PC-9 (cell line): ENCODE data around the gene MLN. TPM values are rescaled to one million over a fixed set of nuclear protein-coding genes. Genes with fewer than 3 reads are reported as not detected.

ENCODE experiments used
- BruUV-seq: library from RNA; stranded (reverse); fragments of 400-500 nt; replicated peaks from 2 replicates; lab custom pipeline; 2021; lab: Mats Ljungman, UMichigan
- CTCF ChIA-PET: fragments of 300-600 bp; sonication (Branson Sonifier 250); formaldehyde crosslinking; loops from one replicate; lab custom pipeline; 2022; ENCODE audit warnings: antibody characterized with exemption; lab: Charles Lee
- POLR2A ChIA-PET: fragments of 300-600 bp; sonication (Branson Sonifier 250); formaldehyde crosslinking; loops from one replicate; lab custom pipeline; 2022; ENCODE audit warnings: antibody characterized with exemption; ENCODE audit not compliant: unreplicated experiment; lab: Charles Lee
- DNase-seq, 2 experiments: peaks; one replicate each; pipeline versions ENCODE4 v3.0.0 to v3.0.0-alpha.2; 2015 to 2022; ENCODE audit warnings: mixed read lengths in 1 of 2
- H2AFZ ChIP-seq: fragments of 200-600 bp; sonication (generic); 2 replicates; pipeline ENCODE4 v1.8.1; 2017; ENCODE audit warnings: antibody characterized with exemption
- H3F3A ChIP-seq: fragments of 200-600 bp; sonication (generic); 2 replicates; pipeline ENCODE4 v1.8.1; 2017; ENCODE audit warnings: antibody characterized with exemption, mild to moderate bottlenecking, low read depth; ENCODE audit not compliant: insufficient read depth
- H3K27ac ChIP-seq: fragments of 200-600 bp; sonication (generic); 2 replicates; pipeline ENCODE4 v1.6.1; 2016; ENCODE audit warnings: mixed run types
- H3K27me3 ChIP-seq: fragments of 200-600 bp; sonication (generic); 2 replicates; pipeline ENCODE4 v1.6.1; 2016; ENCODE audit warnings: low read depth, mixed run types; ENCODE audit not compliant: insufficient read depth
- H3K36me3 ChIP-seq: fragments of 200-600 bp; sonication (generic); 2 replicates; pipeline ENCODE4 v1.6.1; 2016; ENCODE audit warnings: low read depth, mixed run types
- H3K4me1 ChIP-seq: fragments of 200-600 bp; sonication (generic); replicated peaks from 2 replicates; pipeline ENCODE4 v1.6.1; 2016; ENCODE audit warnings: mixed run types; ENCODE audit not compliant: insufficient read depth
- H3K4me2 ChIP-seq: fragments of 200-600 bp; sonication (generic); 2 replicates; pipeline ENCODE4 v1.6.1; 2017; ENCODE audit warnings: mixed run types
- H3K4me3 ChIP-seq: fragments of 200-600 bp; sonication (generic); 2 replicates; pipeline ENCODE4 v1.6.1; 2016; ENCODE audit warnings: mixed run types
- H3K79me2 ChIP-seq: fragments of 200-600 bp; sonication (generic); 2 replicates; pipeline ENCODE4 v1.6.1; 2017; ENCODE audit warnings: low read depth, mixed run types
- H3K9me2 ChIP-seq: fragments of 200-600 bp; sonication (generic); 2 replicates; pipeline ENCODE4 v1.8.1; 2017; ENCODE audit warnings: mild to moderate bottlenecking; ENCODE audit not compliant: insufficient read depth
- H3K9me3 ChIP-seq: fragments of 200-600 bp; sonication (generic); 2 replicates; pipeline ENCODE4 v1.8.1; 2016; ENCODE audit warnings: low read depth; ENCODE audit not compliant: insufficient read depth
- H4K20me1 ChIP-seq: fragments of 200-600 bp; sonication (generic); 2 replicates; pipeline ENCODE4 v1.8.1; 2017; ENCODE audit not compliant: insufficient read depth
- CTCF ChIP-seq: fragments of 200-600 bp; sonication (generic); conservative IDR thresholded peaks from 2 replicates; pipeline ENCODE4 v1.6.1; 2017; ENCODE audit warnings: mixed run types, antibody characterized with exemption, mild to moderate bottlenecking, moderate library complexity
- EZH2 ChIP-seq: fragments of 200-600 bp; sonication (generic); IDR thresholded peaks from 2 replicates; pipeline ENCODE4 v1.8.0; 2017; ENCODE audit warnings: antibody characterized with exemption, low read depth
- intact Hi-C: fragments of 100-400 bp; cut with micrococcal nuclease; formaldehyde crosslinking; loops from one replicate; pipeline ENCODE4 v1.10.0; 2022; ENCODE audit not compliant: unreplicated experiment
- total RNA-seq: library from RNA; stranded (reverse); gene quantifications from 2 replicates; pipeline ENCODE4 v1.2.3, GENCODE V29; 2021

MLN gene
- total RNA-seq, 1 experiment from 2014 or later = not detected

- Histone ChIP-seq H3K79me2 (peaks cover 3% of the 10 kb centered on the region), H3K27ac (no peak overlapping the region), H3K9me3 (no peaks in the 10 kb centered on the region), H3K36me3 (no peaks in the 10 kb centered on the region), H3K4me3 (no peak overlapping the region), H3K4me2 (no peak overlapping the region), H3F3A (peaks cover 7% of the 10 kb centered on the region), H4K20me1 (no peaks in the 10 kb centered on the region), H3K9me2 (no peaks in the 10 kb centered on the region), H2AFZ (no peak overlapping the region), H3K4me1 (peaks cover 18% of the 10 kb centered on the region), H3K27me3 (0 out of 2 replicates have a peak, but pooled peaks cover under 1% of the 10 kb centered on the region)
- intact Hi-C loops = no loop called here
- no peak for DNase-seq
- no peak for TF ChIP-seq EZH2
- TF ChIP-seq CTCF = no peak
- no TSS peak for BruUV-seq
- ChIA-PET CTCF (no interaction called here), POLR2A (no interaction called here)
Observed at GRCh38 chr6:33792981-33793380, 10.8 kb downstream of the MLN start.

GRCh38 chr6:33791620-33792019 is 12.2 kb downstream of the MLN start:
- Histone ChIP-seq H3K27ac (no peak overlapping the region), H3K27me3 (no peaks in the 10 kb centered on the region), H3F3A (peaks cover 12% of the 10 kb centered on the region), H3K9me3 (no peaks in the 10 kb centered on the region), H4K20me1 (peaks cover 10% of the 10 kb centered on the region; the same call in 1 of the 2 replicates), H3K9me2 (no peaks in the 10 kb centered on the region), H3K36me3 (no peaks in the 10 kb centered on the region), H3K79me2 (peaks cover 17% of the 10 kb centered on the region), H3K4me2 (no peak overlapping the region), H3K4me1 (peaks cover 31% of the 10 kb centered on the region), H2AFZ (no peak overlapping the region), H3K4me3 (no peak overlapping the region)
- no peak for TF ChIP-seq CTCF
- ChIA-PET POLR2A (no interaction called here), CTCF (interaction anchor here (0.6 to 0.7 kb wide), 3 partner anchors 14 to 708 kb away, joined by 3 read pairs; no protein-coding TSS in a partner anchor)
- intact Hi-C loops = no loop called here
- no TSS peak for BruUV-seq
- DNase-seq = no peak

GRCh38 chr6:33790910-33791309 is 12.9 kb downstream of the MLN start:
- DNase-seq = no peak
- H3K9me2 ChIP-seq = no peaks in the 10 kb centered on the region
- H3F3A ChIP-seq = peaks cover 12% of the 10 kb centered on the region
- no peaks in the 10 kb centered on the region for H3K27me3 ChIP-seq
- H2AFZ ChIP-seq = no peak overlapping the region
- no TSS peak for BruUV-seq
- ChIA-PET CTCF (interaction anchor here (0.7 kb wide), 1 partner anchor 79 kb away, joined by 3 read pairs; no protein-coding TSS in a partner anchor), POLR2A (no interaction called here)
- no peak overlapping the region for H3K4me2 ChIP-seq
- H4K20me1 ChIP-seq = peaks cover 10% of the 10 kb centered on the region; the same call in 1 of the 2 replicates
- H3K79me2 ChIP-seq = peaks cover 24% of the 10 kb centered on the region
- H3K4me1 ChIP-seq = peaks cover 32% of the 10 kb centered on the region
- intact Hi-C loops = no loop called here
- H3K4me3 ChIP-seq = no peak overlapping the region
- H3K27ac ChIP-seq = no peak overlapping the region
- no peaks in the 10 kb centered on the region for H3K9me3 ChIP-seq
- no peak for TF ChIP-seq EZH2
- no peak for TF ChIP-seq CTCF
- H3K36me3 ChIP-seq = no peaks in the 10 kb centered on the region
